IPS-NIHi7 (cell line): ENCODE measurements around the gene EZH2.

Experiments
- DNase-seq: peaks from one replicate; pipeline ENCODE4 v3.0.0; 2012; ENCODE audit warnings: mixed read lengths; ENCODE audit errors: extremely low spot score

EZH2 gene

GRCh38 chr7:148901178-148901577 lies 17.1 kb upstream of the EZH2 start:
- DNase-seq = no peak

GRCh38 chr7:148898845-148899484 lies 14.9 kb upstream of the EZH2 start:
- DNase-seq = peak; percentile 40

GRCh38 chr7:148894591-148894990 lies 10.5 kb upstream of the EZH2 start:
- DNase-seq = no peak

GRCh38 chr7:148893071-148893470 lies 9.0 kb upstream of the EZH2 start:
- no peak for DNase-seq

GRCh38 chr7:148888300-148888699 lies 4.2 kb upstream of the EZH2 start:
- DNase-seq = no peak

- no peak for DNase-seq
These were observed 2.8 kb upstream of the EZH2 start for GRCh38 chr7:148886844-148887243.

GRCh38 chr7:148884299-148885022 lies 370 bp upstream of the EZH2 start:
- peak; percentile 97 for DNase-seq

- peak; percentile 34 for DNase-seq
These were observed 634 bp downstream of the EZH2 start for GRCh38 chr7:148883266-148884048.

GRCh38 chr7:148882841-148883265 lies 1.2 kb downstream of the EZH2 start:
- no peak for DNase-seq

GRCh38 chr7:148882192-148882591 lies 1.9 kb downstream of the EZH2 start:
- DNase-seq = no peak

- no peak for DNase-seq
These were observed 5.8 kb downstream of the EZH2 start for GRCh38 chr7:148878317-148878716.

GRCh38 chr7:148877517-148877916 lies 6.6 kb downstream of the EZH2 start:
- DNase-seq = no peak

GRCh38 chr7:148872188-148872587 lies 11.9 kb downstream of the EZH2 start:
- no peak for DNase-seq

- DNase-seq = no peak
These were observed 12.5 kb downstream of the EZH2 start for GRCh38 chr7:148871551-148871950.

- DNase-seq = no peak
These were observed 13.1 kb downstream of the EZH2 start for GRCh38 chr7:148871030-148871429.

- no peak for DNase-seq
These were observed 15.8 kb downstream of the EZH2 start for GRCh38 chr7:148868378-148868674.

GRCh38 chr7:148867596-148868377 lies 16.3 kb downstream of the EZH2 start:
- no peak for DNase-seq

- DNase-seq = no peak
These were observed 17.7 kb downstream of the EZH2 start for GRCh38 chr7:148866362-148866761.

- DNase-seq = no peak
These were observed 18.8 kb downstream of the EZH2 start for GRCh38 chr7:148865283-148865682.

GRCh38 chr7:148863324-148863723 lies 20.8 kb downstream of the EZH2 start:
- no peak for DNase-seq

- no peak for DNase-seq
These were observed 21.6 kb downstream of the EZH2 start for GRCh38 chr7:148862481-148862880.

- no peak for DNase-seq
These were observed 25.6 kb downstream of the EZH2 start for GRCh38 chr7:148858489-148858888.
